Measurements from ENCODE around the gene FMO4. TPM values are rescaled to one million over a fixed set of nuclear protein-coding genes. Genes with fewer than 3 reads are reported as not detected.
"Not testable (repeated sequence)": the region's sequence is repeated elsewhere in the genome, so short reads cannot be mapped to it uniquely, and the experiment has no call there.

FMO4 gene
- total RNA-seq, 1 donor from 2014 or later: 4.9 TPM

GRCh38 chr1:171372418-171373084 is 58.6 kb downstream of the FMO4 start:
- ATAC-seq: no peak
- no peak for DNase-seq (ENCODE audit: low spot score)
- intact Hi-C loops (cut with DNase I): no loop called here

GRCh38 chr1:171373357-171374122 is 59.6 kb downstream of the FMO4 start:
- ATAC-seq; DNase-seq (ENCODE audit: low spot score); intact Hi-C loops (cut with DNase I): not testable (repeated sequence)

- intact Hi-C loops (cut with DNase I): no loop called here
- ATAC-seq: no peak
- DNase-seq (ENCODE audit: low spot score): no peak
Observed at GRCh38 chr1:171379846-171380245, 65.9 kb downstream of the FMO4 start.

GRCh38 chr1:171381866-171382210 is 67.9 kb downstream of the FMO4 start:
- no peak for DNase-seq (ENCODE audit: low spot score)
- ATAC-seq: no peak
- intact Hi-C loops (cut with DNase I): no loop called here

- no peak for ATAC-seq
- DNase-seq (ENCODE audit: low spot score): no peak
- intact Hi-C loops (cut with DNase I): no loop called here
Observed at GRCh38 chr1:171384496-171384895, 70.5 kb downstream of the FMO4 start.

GRCh38 chr1:171389171-171389570 is 75.2 kb downstream of the FMO4 start:
- ATAC-seq: no peak
- intact Hi-C loops (cut with DNase I): no loop called here

GRCh38 chr1:171390740-171391139 is 76.8 kb downstream of the FMO4 start:
- ATAC-seq; intact Hi-C loops (cut with DNase I); DNase-seq (ENCODE audit: low spot score): not testable (repeated sequence)

More at GRCh38 chr1:171389171-171389570, 75.2 kb downstream of the FMO4 start:
- DNase-seq (ENCODE audit: low spot score): no peak

Other genes starting within 250 kb of the FMO4 start
- 3.0 TPM for gene FMO3, start 223.3 kb upstream of the FMO4 start, total RNA-seq
- 58.3 TPM for gene FMO2, start 128.9 kb upstream of the FMO4 start, total RNA-seq
- 10.2 TPM for gene FMO1, start 65.7 kb upstream of the FMO4 start, total RNA-seq
- gene PRRC2C, start 171.3 kb downstream of the FMO4 start, total RNA-seq: 182 TPM